GM18861 (cell line): ENCODE measurements around the gene FZR1.
"Not testable (repeated sequence)": the region's sequence is repeated elsewhere in the genome, so short reads cannot be mapped to it uniquely, and the experiment has no call there.

Experiments
- ATAC-seq: cut with Tn5 transposase; IDR thresholded peaks from one replicate; pipeline ENCODE4 v1.9.1; 2021; ENCODE audit not compliant: unreplicated experiment

FZR1 gene

GRCh38 chr19:3544058-3544376, 37.9 kb downstream of the FZR1 start:
- ATAC-seq: no peak

- ATAC-seq: no peak
Observed at GRCh38 chr19:3544742-3545668, 38.9 kb downstream of the FZR1 start.

GRCh38 chr19:3545669-3546034, 39.5 kb downstream of the FZR1 start:
- no peak for ATAC-seq

GRCh38 chr19:3546119-3546518, 40.0 kb downstream of the FZR1 start:
- no peak for ATAC-seq

- no peak for ATAC-seq
Observed at GRCh38 chr19:3547301-3547731, 41.2 kb downstream of the FZR1 start.

- no peak for ATAC-seq
Observed at GRCh38 chr19:3547767-3548282, 41.7 kb downstream of the FZR1 start.

- ATAC-seq: no peak
Observed at GRCh38 chr19:3548606-3549005, 42.5 kb downstream of the FZR1 start.

GRCh38 chr19:3549816-3550215, 43.7 kb downstream of the FZR1 start:
- ATAC-seq: no peak

- no peak for ATAC-seq
Observed at GRCh38 chr19:3550947-3551791, 45.1 kb downstream of the FZR1 start.

GRCh38 chr19:3551792-3552095, 45.6 kb downstream of the FZR1 start:
- no peak for ATAC-seq

GRCh38 chr19:3554254-3555083, 48.4 kb downstream of the FZR1 start:
- no peak for ATAC-seq

GRCh38 chr19:3555653-3556422, 49.7 kb downstream of the FZR1 start:
- no peak for ATAC-seq

GRCh38 chr19:3556423-3556977, 50.4 kb downstream of the FZR1 start:
- ATAC-seq: no peak

GRCh38 chr19:3556978-3557460, 50.9 kb downstream of the FZR1 start:
- ATAC-seq: peak; percentile 30

GRCh38 chr19:3557461-3558248, 51.5 kb downstream of the FZR1 start, which contains the start of gene MFSD12:
TSS of gene MFSD12 (minus strand) at chr19:3557586. CDS start at chr19:3557403, 183 bp downstream.
- ATAC-seq: peak; percentile 71

GRCh38 chr19:3563709-3564524, 57.8 kb downstream of the FZR1 start:
- ATAC-seq: no peak

GRCh38 chr19:3565139-3565538, 59.0 kb downstream of the FZR1 start:
- ATAC-seq: no peak

- not testable (repeated sequence) for ATAC-seq
Observed at GRCh38 chr19:3570042-3570441, 63.9 kb downstream of the FZR1 start.
